CD4-positive, alpha-beta T cell (primary cell): ENCODE data around the gene AFAP1. TPM values are rescaled to one million over a fixed set of nuclear protein-coding genes. Genes with fewer than 3 reads are reported as not detected.

ENCODE experiments used
- ATAC-seq: fragments of 200-7000 bp; cut with Tn5 transposase; one replicate; pipeline ENCODE4 v1.10.0; 2022; ENCODE audit warnings: mild to moderate bottlenecking; ENCODE audit not compliant: poor library complexity
- CTCF ChIA-PET: fragments of 350-600 bp; sonication (Branson Sonifier 250); formaldehyde crosslinking; loops from one replicate; lab custom pipeline; 2021; ENCODE audit warnings: antibody characterized with exemption, inconsistent platforms; lab: Charles Lee
- POLR2A ChIA-PET: fragments of 350-600 bp; sonication (Branson Sonifier 250); formaldehyde crosslinking; loops from one replicate; lab custom pipeline; 2021; ENCODE audit warnings: antibody characterized with exemption, inconsistent platforms; lab: Charles Lee
- DNase-seq, 14 experiments: peaks; one replicate each; pipeline ENCODE4 v3.0.0-alpha.2; 2013 to 2020; ENCODE audit warnings: mixed read lengths in 2 of 14
- H3K27ac ChIP-seq, 2 donors: one replicate each; pipeline versions ENCODE4 v1.5.1 to v1.7.0; 2013; ENCODE audit warnings: low read length in 2 of 2, low read depth in 1 of 2, mild to moderate bottlenecking in 1 of 2
- H3K27me3 ChIP-seq, 2 experiments: 1 replicate in 1 of 2; 2 replicates in 1 of 2; pipeline versions ENCODE4 v1.6.1 to v1.7.0; 2013; ENCODE audit warnings: low read length in 2 of 2, control low read depth in 1 of 2, mild to moderate bottlenecking in 1 of 2, moderate library complexity in 1 of 2; ENCODE audit not compliant: insufficient read depth in 2 of 2, control insufficient read depth in 1 of 2
- H3K36me3 ChIP-seq: one replicate; pipeline ENCODE4 v1.6.1; 2013; ENCODE audit warnings: low read length, control low read depth; ENCODE audit not compliant: insufficient read depth
- H3K4me1 ChIP-seq: one replicate; pipeline ENCODE4 v1.6.1; 2013; ENCODE audit warnings: low read length, control low read depth; ENCODE audit not compliant: insufficient read depth
- H3K4me3 ChIP-seq: one replicate; pipeline ENCODE4 v1.5.1; 2013; ENCODE audit warnings: mild to moderate bottlenecking, low read length, moderate library complexity
- H3K9me3 ChIP-seq, 2 experiments: 1 replicate in 1 of 2; 2 replicates in 1 of 2; pipeline versions ENCODE4 v1.6.1 to v1.7.0; 2013; ENCODE audit warnings: low read length in 2 of 2, mild to moderate bottlenecking in 2 of 2, control low read depth in 1 of 2, moderate library complexity in 1 of 2; ENCODE audit not compliant: control insufficient read depth in 1 of 2, insufficient read depth in 1 of 2
- H3K27ac Mint-ChIP-seq: one replicate; pipeline ENCODE4 v1.8.0; 2020; ENCODE audit warnings: mixed read lengths
- H3K27me3 Mint-ChIP-seq: one replicate; pipeline ENCODE4 v1.8.0; 2021; ENCODE audit warnings: mixed read lengths
- H3K36me3 Mint-ChIP-seq: one replicate; pipeline ENCODE4 v1.8.0; 2021; ENCODE audit warnings: low read depth, mixed read lengths
- H3K4me1 Mint-ChIP-seq: one replicate; pipeline ENCODE4 v1.8.0; 2021; ENCODE audit warnings: low read depth, mixed read lengths
- H3K4me3 Mint-ChIP-seq: one replicate; pipeline ENCODE4 v1.8.0; 2020; ENCODE audit warnings: mild to moderate bottlenecking, mixed read lengths
- H3K9me3 Mint-ChIP-seq: one replicate; pipeline ENCODE4 v1.8.0; 2020; ENCODE audit warnings: mixed read lengths
- intact Hi-C, 2 experiments: fragments of 100-400 bp; cut with DNase I in 1 of 2; cut with micrococcal nuclease in 1 of 2; formaldehyde crosslinking; loops; one replicate each; pipeline versions ENCODE4 v1.15.1 to v1.9.0; 2023 to 2025; cut with DNase I, micrococcal nuclease
- total RNA-seq, 174 experiments: library from RNA in 2 of 174; stranded (reverse) in 2 of 174; gene quantifications; one replicate each; pipeline ENCODE4 v1.2.3 and lab custom pipeline; 2021 to 2026
- TF ChIP-seq, protein P1 (sequence below): fragments of 200-600 bp; IDR thresholded peaks from one replicate; pipeline ENCODE4 v1.8.0; 2022; ENCODE audit warnings: antibody characterized with exemption, mild to moderate bottlenecking

AFAP1 gene
- total RNA-seq, 2 experiments from 2014 or later: 9.8 to 10.9 TPM

DNA sequence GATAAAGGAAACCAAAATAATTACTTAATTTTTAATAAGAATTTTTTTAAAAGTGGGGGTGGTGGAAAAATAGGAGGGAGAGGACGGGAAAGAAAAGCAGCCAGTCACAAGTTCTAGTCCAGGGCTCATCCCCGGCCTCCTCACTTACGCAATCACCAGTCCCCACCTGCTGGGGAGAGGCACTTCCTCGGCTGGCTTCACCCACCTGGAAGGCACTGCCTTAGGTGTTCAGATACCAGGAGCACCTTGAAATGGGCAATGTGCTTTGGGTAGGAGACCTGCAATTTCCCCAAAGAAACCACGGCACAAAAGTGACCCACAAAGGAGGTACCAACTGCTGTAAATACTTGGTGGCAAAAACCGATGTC is 23.8 kb downstream of the AFAP1 start:
- intact Hi-C loops: no loop called here
- Histone ChIP-seq H3K9me3 (no peaks in the 10 kb centered on the region), H3K27me3 (no peaks in the 10 kb centered on the region), H3K4me3 (no peak overlapping the region), H3K4me1 (peaks cover 6% of the 10 kb centered on the region), H3K27ac (no peak overlapping the region), H3K36me3 (no peaks in the 10 kb centered on the region)
- no peak overlapping the region for H3K4me3 Mint-ChIP-seq
- POLR2A ChIA-PET: no interaction called here
- H3K36me3 Mint-ChIP-seq: no peaks in the 10 kb centered on the region
- DNase-seq (no peak), ATAC-seq (no peak)
- peaks cover 4% of the 10 kb centered on the region for H3K27me3 Mint-ChIP-seq
- CTCF ChIA-PET: interaction anchor here (0.9 kb wide), 1 partner anchor 114 kb away, joined by 4 read pairs; no protein-coding TSS in a partner anchor
- TF ChIP-seq, protein P1, sequence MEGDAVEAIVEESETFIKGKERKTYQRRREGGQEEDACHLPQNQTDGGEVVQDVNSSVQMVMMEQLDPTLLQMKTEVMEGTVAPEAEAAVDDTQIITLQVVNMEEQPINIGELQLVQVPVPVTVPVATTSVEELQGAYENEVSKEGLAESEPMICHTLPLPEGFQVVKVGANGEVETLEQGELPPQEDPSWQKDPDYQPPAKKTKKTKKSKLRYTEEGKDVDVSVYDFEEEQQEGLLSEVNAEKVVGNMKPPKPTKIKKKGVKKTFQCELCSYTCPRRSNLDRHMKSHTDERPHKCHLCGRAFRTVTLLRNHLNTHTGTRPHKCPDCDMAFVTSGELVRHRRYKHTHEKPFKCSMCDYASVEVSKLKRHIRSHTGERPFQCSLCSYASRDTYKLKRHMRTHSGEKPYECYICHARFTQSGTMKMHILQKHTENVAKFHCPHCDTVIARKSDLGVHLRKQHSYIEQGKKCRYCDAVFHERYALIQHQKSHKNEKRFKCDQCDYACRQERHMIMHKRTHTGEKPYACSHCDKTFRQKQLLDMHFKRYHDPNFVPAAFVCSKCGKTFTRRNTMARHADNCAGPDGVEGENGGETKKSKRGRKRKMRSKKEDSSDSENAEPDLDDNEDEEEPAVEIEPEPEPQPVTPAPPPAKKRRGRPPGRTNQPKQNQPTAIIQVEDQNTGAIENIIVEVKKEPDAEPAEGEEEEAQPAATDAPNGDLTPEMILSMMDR: no peak
- peaks cover 42% of the 10 kb centered on the region for H3K4me1 Mint-ChIP-seq
- no peaks in the 10 kb centered on the region for H3K9me3 Mint-ChIP-seq
- no peak overlapping the region for H3K27ac Mint-ChIP-seq

DNA sequence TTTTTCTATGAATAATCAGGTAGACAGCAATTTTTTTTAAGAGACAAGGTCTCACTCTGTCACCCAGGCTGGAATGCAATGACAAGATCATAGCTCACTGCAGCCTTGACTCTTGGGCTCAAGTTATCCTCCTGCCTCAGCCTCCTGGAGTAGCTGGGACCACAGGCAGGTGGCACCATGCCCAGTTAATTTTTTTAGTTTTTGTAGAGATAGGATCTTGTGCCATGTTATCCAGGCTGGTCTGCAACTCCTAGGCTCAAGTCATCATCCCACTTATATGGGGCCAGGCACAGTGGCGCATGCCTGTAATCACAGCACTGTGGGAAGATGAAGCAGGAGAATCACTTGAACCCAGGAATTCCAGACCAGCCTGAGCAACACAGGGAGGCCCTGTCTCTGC is 26.8 kb downstream of the AFAP1 start:
- H3K27ac ChIP-seq: no peak overlapping the region
- H3K36me3 ChIP-seq: no peaks in the 10 kb centered on the region
- ChIA-PET POLR2A (no interaction called here), CTCF (no interaction called here)
- Mint-ChIP-seq H3K36me3 (no peaks in the 10 kb centered on the region), H3K4me3 (no peak overlapping the region), H3K9me3 (no peaks in the 10 kb centered on the region), H3K27me3 (peaks cover 4% of the 10 kb centered on the region), H3K27ac (no peak overlapping the region), H3K4me1 (peaks cover 64% of the 10 kb centered on the region)
- H3K27me3 ChIP-seq: no peaks in the 10 kb centered on the region
- intact Hi-C loops: no loop called here
- no peak overlapping the region for H3K4me3 ChIP-seq
- H3K4me1 ChIP-seq: peaks cover 13% of the 10 kb centered on the region
- ATAC-seq (no peak), DNase-seq (no peak)
- no peaks in the 10 kb centered on the region for H3K9me3 ChIP-seq
- TF ChIP-seq, protein P1: no peak

DNA sequence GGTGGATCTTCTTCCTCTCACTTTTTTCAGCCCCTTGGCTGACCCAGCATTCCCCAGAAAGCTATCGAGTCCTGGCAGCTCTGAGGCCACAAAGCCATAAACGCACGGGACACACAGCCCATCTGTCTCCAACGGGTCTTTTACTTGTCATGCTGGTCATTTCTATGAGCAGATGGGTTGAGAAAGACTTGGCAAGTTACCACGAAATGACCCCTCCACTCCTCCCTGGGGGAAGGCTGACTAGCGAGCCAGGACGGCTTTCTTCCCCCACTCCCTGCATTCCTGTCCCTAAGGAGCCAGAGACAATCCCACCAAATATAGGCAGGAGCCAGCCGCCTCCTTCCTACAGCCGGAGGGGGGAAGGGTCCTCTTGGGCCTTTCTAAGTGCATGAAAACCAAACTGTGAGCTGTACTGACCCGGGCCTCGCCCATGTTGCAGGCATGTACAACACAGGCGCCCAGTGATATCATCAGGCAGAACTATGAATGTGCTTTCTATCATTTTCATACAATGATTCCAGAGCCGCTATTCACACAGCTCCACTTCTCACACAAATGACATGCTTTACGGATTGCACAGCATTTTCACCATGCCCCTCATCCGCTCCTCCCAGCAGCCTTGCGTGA is 28.6 kb downstream of the AFAP1 start:
- CTCF ChIA-PET: no interaction called here
- H3K27ac Mint-ChIP-seq: no peak overlapping the region

More for the DNA sequence above, 28.6 kb downstream of the AFAP1 start:
- DNase-seq (no peak), ATAC-seq (no peak)
- Mint-ChIP-seq H3K27me3 (no peaks in the 10 kb centered on the region), H3K4me1 (peaks cover 56% of the 10 kb centered on the region), H3K9me3 (no peaks in the 10 kb centered on the region), H3K36me3 (no peaks in the 10 kb centered on the region), H3K4me3 (no peak overlapping the region)
- TF ChIP-seq, protein P1: no peak
- Histone ChIP-seq H3K4me1 (peaks cover 13% of the 10 kb centered on the region), H3K27me3 (no peaks in the 10 kb centered on the region), H3K36me3 (no peaks in the 10 kb centered on the region), H3K27ac (no peak overlapping the region), H3K9me3 (no peaks in the 10 kb centered on the region), H3K4me3 (no peak overlapping the region)
- POLR2A ChIA-PET: no interaction called here
- intact Hi-C loops: no loop called here
